Smooth muscle cell (in vitro differentiated cells): Measurements from ENCODE around the gene SMAD3. TPM values are rescaled to one million over a fixed set of nuclear protein-coding genes. Genes with fewer than 3 reads are reported as not detected.

Source experiments
- DNase-seq: peaks from one replicate; lab custom pipeline; 2025; ENCODE audit not compliant: unreplicated experiment; lab: John Stamatoyannopoulos, UW
- H2AFZ ChIP-seq: fragments of 200-600 bp; sonication (generic); 2 replicates; pipeline ENCODE4 v1.6.0; 2016; ENCODE audit warnings: antibody characterized with exemption, low read depth, mild to moderate bottlenecking
- H3F3A ChIP-seq: fragments of 200-600 bp; sonication (generic); 2 replicates; pipeline ENCODE4 v1.6.0; 2017; ENCODE audit warnings: antibody characterized with exemption, low read depth
- H3K27ac ChIP-seq: fragments of 200-600 bp; sonication (generic); 2 replicates; pipeline ENCODE4 v1.5.1; 2016; ENCODE audit warnings: low read depth, mild to moderate bottlenecking
- H3K27me3 ChIP-seq: fragments of 200-600 bp; sonication (generic); 2 replicates; pipeline ENCODE4 v1.6.1; 2016; ENCODE audit warnings: low read depth, mild to moderate bottlenecking
- H3K36me3 ChIP-seq: fragments of 200-600 bp; sonication (generic); 2 replicates; pipeline ENCODE4 v1.5.1; 2016; ENCODE audit warnings: low read depth
- H3K4me1 ChIP-seq: fragments of 200-600 bp; sonication (generic); 2 replicates; pipeline ENCODE4 v1.5.1; 2016; ENCODE audit warnings: low read depth
- H3K4me2 ChIP-seq: fragments of 200-600 bp; sonication (generic); 2 replicates; pipeline ENCODE4 v1.6.0; 2016; ENCODE audit warnings: mild to moderate bottlenecking
- H3K4me3 ChIP-seq: fragments of 200-600 bp; sonication (generic); 2 replicates; pipeline ENCODE4 v1.5.1; 2016; ENCODE audit warnings: mild to moderate bottlenecking
- H3K79me2 ChIP-seq: fragments of 200-600 bp; sonication (generic); 2 replicates; pipeline ENCODE4 v1.6.0; 2016; ENCODE audit warnings: low read depth, mild to moderate bottlenecking
- H3K9ac ChIP-seq: fragments of 200-600 bp; sonication (generic); 2 replicates; pipeline ENCODE4 v1.6.0; 2016; ENCODE audit warnings: low read depth
- H3K9me3 ChIP-seq: fragments of 200-600 bp; sonication (generic); replicated peaks from 2 replicates; pipeline ENCODE4 v1.5.1; 2016; ENCODE audit warnings: low read depth
- H4K20me1 ChIP-seq: fragments of 200-600 bp; sonication (generic); 2 replicates; pipeline ENCODE4 v1.6.0; 2016; ENCODE audit warnings: low read depth
- WGBS: methylation state at CpG from one replicate; pipeline ENCODE4 v1.1.7; 2016; ENCODE audit warnings: low lambda C conversion rate; 5-methylcytosine and 5-hydroxymethylcytosine counted together
- polyA plus RNA-seq: library from polyadenylated mRNA; unstranded; fragments of >200 nt; fragmentation: Nextera tagmentation; extraction: Ambion mirVana; gene quantifications from 2 replicates; pipeline ENCODE4 v1.2.1, GENCODE V29; 2016
- total RNA-seq: library from RNA; depleted of rRNA; stranded (reverse); fragments of >200 nt; gene quantifications from 2 replicates; pipeline ENCODE4 v1.2.3, GENCODE V29; 2014
- TF ChIP-seq, protein P1 (sequence below): fragments of 200-600 bp; sonication (generic); IDR thresholded peaks from 2 replicates; pipeline ENCODE4 v1.5.1; 2017; ENCODE audit warnings: borderline replicate concordance, mild to moderate bottlenecking, antibody characterized with exemption; ENCODE audit not compliant: insufficient read depth, poor library complexity, severe bottlenecking

SMAD3 gene
- total and polyA plus RNA-seq, 2 experiments from 2014 or later = 20.2 to 21.9 TPM

DNA sequence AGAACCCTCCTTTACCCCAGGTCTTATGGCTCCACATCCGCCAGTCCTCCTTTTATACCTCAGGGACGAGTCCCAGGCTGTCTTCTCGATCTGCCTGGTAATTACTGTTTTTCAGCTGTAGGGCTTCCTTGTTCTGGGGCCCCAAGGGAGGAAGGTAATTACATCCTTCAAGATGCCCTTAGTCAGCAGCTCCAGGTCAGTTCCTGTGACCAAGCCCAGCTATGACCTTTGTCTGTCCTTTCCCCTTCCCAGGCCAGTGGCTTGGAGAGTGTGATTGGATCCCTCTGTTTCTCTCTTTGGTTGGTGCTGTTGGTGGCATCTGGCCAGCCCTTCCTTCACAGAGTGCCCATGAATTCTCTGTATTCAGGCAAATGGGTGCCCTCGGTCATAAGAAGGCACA, 96.5 kb downstream of the SMAD3 start:
- Histone ChIP-seq H3K4me2 (no peak overlapping the region), H3K27me3 (no peaks in the 10 kb centered on the region), H3K36me3 (no peaks in the 10 kb centered on the region), H3K9me3 (no peaks in the 10 kb centered on the region), H3K4me1 (peaks cover 6% of the 10 kb centered on the region), H4K20me1 (peaks cover 73% of the 10 kb centered on the region), H3K27ac (no peak overlapping the region), H3K9ac (no peak overlapping the region), H3K4me3 (no peak overlapping the region), H2AFZ (no peak overlapping the region), H3F3A (no peaks in the 10 kb centered on the region), H3K79me2 (peaks cover 76% of the 10 kb centered on the region)
- TF ChIP-seq, protein P1, sequence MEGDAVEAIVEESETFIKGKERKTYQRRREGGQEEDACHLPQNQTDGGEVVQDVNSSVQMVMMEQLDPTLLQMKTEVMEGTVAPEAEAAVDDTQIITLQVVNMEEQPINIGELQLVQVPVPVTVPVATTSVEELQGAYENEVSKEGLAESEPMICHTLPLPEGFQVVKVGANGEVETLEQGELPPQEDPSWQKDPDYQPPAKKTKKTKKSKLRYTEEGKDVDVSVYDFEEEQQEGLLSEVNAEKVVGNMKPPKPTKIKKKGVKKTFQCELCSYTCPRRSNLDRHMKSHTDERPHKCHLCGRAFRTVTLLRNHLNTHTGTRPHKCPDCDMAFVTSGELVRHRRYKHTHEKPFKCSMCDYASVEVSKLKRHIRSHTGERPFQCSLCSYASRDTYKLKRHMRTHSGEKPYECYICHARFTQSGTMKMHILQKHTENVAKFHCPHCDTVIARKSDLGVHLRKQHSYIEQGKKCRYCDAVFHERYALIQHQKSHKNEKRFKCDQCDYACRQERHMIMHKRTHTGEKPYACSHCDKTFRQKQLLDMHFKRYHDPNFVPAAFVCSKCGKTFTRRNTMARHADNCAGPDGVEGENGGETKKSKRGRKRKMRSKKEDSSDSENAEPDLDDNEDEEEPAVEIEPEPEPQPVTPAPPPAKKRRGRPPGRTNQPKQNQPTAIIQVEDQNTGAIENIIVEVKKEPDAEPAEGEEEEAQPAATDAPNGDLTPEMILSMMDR = no peak
- WGBS = 76% methylated on average over 4 of the region's 4 CpGs
- DNase-seq = no peak

DNA sequence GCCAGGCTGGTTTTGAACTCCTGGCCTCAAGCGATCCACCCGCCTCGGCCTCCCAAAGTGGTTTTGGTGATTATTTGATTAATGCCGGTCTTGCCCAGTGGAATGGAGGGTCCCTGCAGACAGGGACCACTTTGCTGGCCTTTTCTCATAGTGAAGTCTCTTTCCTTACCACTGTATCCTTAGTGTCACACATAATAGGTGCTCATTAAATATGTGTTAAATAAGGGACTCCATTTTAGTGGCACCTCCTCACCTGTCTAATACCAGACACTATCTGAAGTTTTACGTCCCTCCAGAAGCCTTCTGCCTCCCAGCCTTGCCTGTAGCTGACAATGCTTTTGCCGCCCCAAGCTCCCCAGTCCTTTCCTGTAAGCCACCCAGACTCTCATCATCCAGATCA, 97.8 kb downstream of the SMAD3 start:
- Histone ChIP-seq H3K27me3 (no peaks in the 10 kb centered on the region), H3K9ac (no peak overlapping the region), H4K20me1 (peaks cover 71% of the 10 kb centered on the region), H3K36me3 (no peaks in the 10 kb centered on the region), H2AFZ (no peak overlapping the region), H3F3A (no peaks in the 10 kb centered on the region), H3K4me3 (no peak overlapping the region), H3K27ac (no peak overlapping the region), H3K4me2 (no peak overlapping the region), H3K79me2 (peaks cover 63% of the 10 kb centered on the region), H3K9me3 (no peaks in the 10 kb centered on the region), H3K4me1 (peaks cover 6% of the 10 kb centered on the region)
- WGBS = over 99% methylated on average over 6 of the region's 6 CpGs
- TF ChIP-seq, protein P1 = no peak
- no peak for DNase-seq

DNA sequence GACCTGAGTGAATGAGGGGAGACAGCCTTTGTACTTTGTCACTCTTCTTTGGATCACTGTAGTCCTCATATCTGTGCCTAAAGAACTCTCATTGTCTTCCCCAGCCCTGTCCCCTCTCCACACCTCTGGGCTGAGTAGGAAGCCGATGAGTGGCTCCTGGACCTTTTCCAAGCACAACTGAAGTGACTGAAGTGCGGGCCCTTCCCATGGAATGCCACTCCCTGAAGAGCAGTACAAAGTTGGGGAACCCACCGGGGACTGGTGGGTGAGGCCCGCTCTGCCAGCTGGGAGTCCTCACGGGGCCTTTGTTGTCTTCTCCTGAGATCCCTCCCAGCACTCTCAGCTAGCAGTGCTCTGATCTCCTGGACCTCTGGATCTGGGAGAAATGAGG, 99.0 kb downstream of the SMAD3 start:
- H3K27me3 ChIP-seq = no peaks in the 10 kb centered on the region
- TF ChIP-seq, protein P1 = no peak
- 90% methylated on average over 5 of the region's 5 CpGs for WGBS
- no peak for DNase-seq
- H3K79me2 ChIP-seq = peaks cover 51% of the 10 kb centered on the region
- peaks cover 6% of the 10 kb centered on the region for H3K4me1 ChIP-seq
- no peak overlapping the region for H3K4me3 ChIP-seq
- no peak overlapping the region for H2AFZ ChIP-seq
- no peak overlapping the region for H3K4me2 ChIP-seq
- H3K27ac ChIP-seq = no peak overlapping the region
- H3K9ac ChIP-seq = no peak overlapping the region
- no peaks in the 10 kb centered on the region for H3K36me3 ChIP-seq
- no peaks in the 10 kb centered on the region for H3F3A ChIP-seq
- no peaks in the 10 kb centered on the region for H3K9me3 ChIP-seq
- peaks cover 66% of the 10 kb centered on the region for H4K20me1 ChIP-seq

DNA sequence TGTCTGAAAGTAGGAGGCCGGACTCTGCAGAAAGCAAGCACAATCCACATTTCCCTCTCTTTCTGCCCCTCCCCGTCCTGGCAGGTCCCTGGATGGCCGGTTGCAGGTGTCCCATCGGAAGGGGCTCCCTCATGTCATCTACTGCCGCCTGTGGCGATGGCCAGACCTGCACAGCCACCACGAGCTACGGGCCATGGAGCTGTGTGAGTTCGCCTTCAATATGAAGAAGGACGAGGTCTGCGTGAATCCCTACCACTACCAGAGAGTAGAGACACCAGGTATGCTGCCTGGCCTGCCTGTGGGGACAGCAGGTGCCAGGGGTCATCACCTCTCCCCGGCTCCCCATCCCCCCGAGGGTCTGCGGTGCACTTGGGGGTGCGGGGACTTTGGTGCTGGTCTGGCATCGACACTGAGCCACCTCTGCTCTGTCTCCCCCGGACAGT, 99.4 kb downstream of the SMAD3 start:
- DNase-seq = no peak
- TF ChIP-seq, protein P1 = no peak
- Histone ChIP-seq H2AFZ (no peak overlapping the region), H3K27me3 (no peaks in the 10 kb centered on the region), H3K27ac (no peak overlapping the region), H3K79me2 (peaks cover 46% of the 10 kb centered on the region), H3K9me3 (no peaks in the 10 kb centered on the region), H3K4me2 (no peak overlapping the region), H3F3A (no peaks in the 10 kb centered on the region), H3K4me1 (peaks cover 6% of the 10 kb centered on the region), H3K4me3 (no peak overlapping the region), H3K36me3 (no peaks in the 10 kb centered on the region), H4K20me1 (peaks cover 66% of the 10 kb centered on the region), H3K9ac (no peak overlapping the region)
- WGBS = 87% methylated on average over 17 of the region's 17 CpGs
